HepG2 (cell line): ENCODE results near the gene PPAT. TPM values are rescaled to one million over a fixed set of nuclear protein-coding genes. Genes with fewer than 3 reads are reported as not detected.
A peak's percentile ranks its signal among the peaks of the same experiment; 100 is the strongest.

Source experiments
- DMTF1 ChIP-seq: sonication (generic); formaldehyde crosslinking; IDR thresholded peaks from 2 replicates; pipeline ENCODE4 v1.4.0; 2020; ENCODE audit warnings: mild to moderate bottlenecking, missing genetic modification reagents
- ETV6 ChIP-seq: sonication (generic); formaldehyde crosslinking; conservative IDR thresholded peaks from 2 replicates; pipeline ENCODE4 v1.4.0; 2020; ENCODE audit warnings: missing genetic modification reagents
- FLYWCH1 ChIP-seq: sonication (generic); formaldehyde crosslinking; IDR thresholded peaks from 2 replicates; pipeline ENCODE4 v1.8.1; 2023; ENCODE audit warnings: mild to moderate bottlenecking, missing genetic modification reagents
- HMGXB3 ChIP-seq: sonication (generic); formaldehyde crosslinking; IDR thresholded peaks from 2 replicates; pipeline ENCODE4 v1.4.0; 2020; ENCODE audit warnings: missing genetic modification reagents, borderline replicate concordance
- NR2F2 ChIP-seq: IDR thresholded peaks from 2 replicates; pipeline ENCODE4 v1.6.1; 2012; ENCODE audit warnings: low read depth, inconsistent platforms, borderline replicate concordance
- SSRP1 ChIP-seq: IDR thresholded peaks from 2 replicates; pipeline ENCODE4 v1.6.1; 2016; ENCODE audit warnings: control low read depth
- ZBTB2 ChIP-seq: sonication (generic); formaldehyde crosslinking; IDR thresholded peaks from 2 replicates; pipeline ENCODE4 v1.8.0; 2022; ENCODE audit warnings: low read depth, missing genetic modification reagents
- ZFAT ChIP-seq: sonication (generic); formaldehyde crosslinking; conservative IDR thresholded peaks from 2 replicates; pipeline ENCODE4 v1.8.1; 2023; ENCODE audit warnings: missing genetic modification reagents, inconsistent platforms
- ZNF138 ChIP-seq: sonication (generic); formaldehyde crosslinking; IDR thresholded peaks from 2 replicates; pipeline ENCODE4 v1.5.0; 2020; ENCODE audit warnings: mild to moderate bottlenecking, low read depth, missing genetic modification reagents
- ZNF207 ChIP-seq: fragments of 450-650 bp; IDR thresholded peaks from 2 replicates; pipeline ENCODE4 v1.6.1; 2016; ENCODE audit warnings: antibody characterized with exemption, borderline replicate concordance
- ZNF276 ChIP-seq: sonication (generic); formaldehyde crosslinking; IDR thresholded peaks from 2 replicates; pipeline ENCODE4 v1.4.0; 2020; ENCODE audit warnings: mild to moderate bottlenecking, low read depth, missing genetic modification reagents
- ZNF337 ChIP-seq: sonication (generic); formaldehyde crosslinking; IDR thresholded peaks from 2 replicates; pipeline ENCODE4 v1.5.1; 2020; ENCODE audit warnings: missing genetic modification reagents, low read depth, mild to moderate bottlenecking, borderline replicate concordance
- ZNF451 ChIP-seq: sonication (generic); formaldehyde crosslinking; IDR thresholded peaks from 2 replicates; pipeline ENCODE4 v1.5.0; 2020; ENCODE audit warnings: mild to moderate bottlenecking, missing genetic modification reagents
- ZNF556 ChIP-seq: sonication (generic); formaldehyde crosslinking; IDR thresholded peaks from 2 replicates; pipeline ENCODE4 v1.4.0; 2020; ENCODE audit warnings: mild to moderate bottlenecking, missing genetic modification reagents, borderline replicate concordance
- ZNF784 ChIP-seq: sonication (generic); formaldehyde crosslinking; IDR thresholded peaks from 2 replicates; pipeline ENCODE4 v1.5.1; 2020; ENCODE audit warnings: missing genetic modification reagents, mild to moderate bottlenecking, borderline replicate concordance
- ZNF790 ChIP-seq: sonication (generic); formaldehyde crosslinking; IDR thresholded peaks from 2 replicates; pipeline ENCODE4 v1.8.0; 2022; ENCODE audit warnings: missing genetic modification reagents, mild to moderate bottlenecking, borderline replicate concordance
- ZNF841 ChIP-seq: sonication (generic); formaldehyde crosslinking; IDR thresholded peaks from 2 replicates; pipeline ENCODE4 v1.8.1; 2023; ENCODE audit warnings: missing genetic modification reagents, borderline replicate concordance
- ZNF879 ChIP-seq: sonication (generic); formaldehyde crosslinking; IDR thresholded peaks from 2 replicates; pipeline ENCODE4 v1.8.1; 2023; ENCODE audit warnings: missing genetic modification reagents
- polyA plus RNA-seq, 8 experiments: library from polyadenylated mRNA; depleted of rRNA in 3 of 8; stranded (reverse) in 7 of 8; unstranded in 1 of 8; fragments of >200 nt; fragmentation: Illumina TruSeq in 4 of 8; extraction: Trizol in 4 of 8; gene quantifications; 2 replicates each; pipeline versions ENCODE4 v1.2.1 to v1.2.3, GENCODE V29; 2011 to 2016; ENCODE audit warnings: low read depth in 4 of 8, missing spikeins in 1 of 8, mixed read lengths in 1 of 8; ENCODE audit not compliant: insufficient read depth in 1 of 8
- total RNA-seq, 5 experiments: library from RNA; depleted of rRNA; stranded (reverse); fragments of >200 nt; fragmentation: Illumina TruSeq; extraction: Trizol; gene quantifications; 2 replicates each; pipeline ENCODE4 v1.2.3, GENCODE V29; 2016; ENCODE audit warnings: low read depth in 1 of 5

PPAT gene
- total and polyA plus RNA-seq, 2 of the 13 experiments (the other 11 are each of a cell fraction or from before 2014, with no cell fraction given): 16.9 to 62.6 TPM

GRCh38 chr4:56467284-56468096 lies 32.1 kb upstream of the PPAT start, which contains the start of gene SRP72 (continued):
- TF ChIP-seq ZNF337 (no peak; the same call in 1 of the 2 replicates), ZNF841 (no peak), ETV6 (no peak), ZNF556 (CRISPR knock-in tag) (peak; percentile 68; the same call in 1 of the 2 replicates), SSRP1 (CRISPR knock-in tag) (no peak), NR2F2 (no peak), ZBTB2 (CRISPR knock-in tag) (no peak), ZNF276 (CRISPR knock-in tag) (no peak), ZNF879 (CRISPR knock-in tag) (no peak), ZNF138 (no peak), ZNF790 (no peak), FLYWCH1 (CRISPR knock-in tag) (no peak), ZFAT (CRISPR knock-in tag) (no peak), DMTF1 (CRISPR knock-in tag) (no peak), ZNF784 (CRISPR knock-in tag) (no peak), ZNF451 (no peak), HMGXB3 (CRISPR knock-in tag) (peak; percentile 54; the same call in 1 of the 2 replicates), ZNF207 (no peak)
